Dermis blood vessel endothelial cell (primary cell): ENCODE data around the gene NEK11. TPM values are rescaled to one million over a fixed set of nuclear protein-coding genes. Genes with fewer than 3 reads are reported as not detected.

Experiments used
- DNase-seq: peaks from one replicate; pipeline ENCODE4 v3.0.0; 2010
- total RNA-seq: library from RNA; depleted of rRNA; stranded (reverse); fragments of >200 nt; gene quantifications from 2 replicates; pipeline ENCODE4 v1.2.3, GENCODE V29; 2014

NEK11 gene
- total RNA-seq, 1 donor from 2014 or later: 4.1 TPM

DNA sequence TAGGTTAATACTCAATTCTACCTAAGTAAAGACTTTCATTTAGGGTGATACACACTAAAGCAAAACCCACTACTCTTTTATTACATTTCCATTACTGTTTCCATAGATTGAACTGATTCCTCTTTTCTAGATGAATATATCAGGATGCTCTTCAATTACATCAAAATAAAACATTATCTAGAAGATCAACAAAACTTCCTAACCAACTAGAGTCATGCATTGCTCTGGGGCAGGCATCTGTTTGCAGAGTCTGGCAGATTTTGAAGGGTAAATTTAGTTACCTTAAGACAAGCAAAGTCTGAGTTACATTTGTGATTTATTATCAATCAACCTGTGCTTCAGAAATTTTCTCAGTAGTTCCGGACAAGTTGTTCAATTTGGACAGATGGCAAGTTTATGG, 117.1 kb downstream of the NEK11 start:
- no peak for DNase-seq

DNA sequence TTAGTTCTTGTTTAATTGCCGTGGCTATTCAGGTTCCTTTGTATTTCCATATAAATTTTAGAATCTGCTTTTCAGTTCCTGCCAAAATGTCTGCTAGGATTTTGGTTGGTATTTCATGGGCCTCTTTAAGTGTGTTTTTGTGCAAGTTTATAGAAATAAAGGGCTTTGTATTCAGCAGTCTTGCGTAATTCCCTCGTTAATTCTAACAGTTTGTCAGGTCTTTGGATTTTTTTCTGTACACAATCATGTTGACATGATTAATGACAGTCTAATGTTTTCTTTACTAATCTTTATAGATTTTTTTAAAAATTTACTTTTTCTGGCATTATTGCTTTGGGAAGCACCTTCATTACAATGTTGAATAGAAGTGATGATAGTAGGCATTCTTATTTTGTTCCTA, 120.9 kb downstream of the NEK11 start:
- DNase-seq: no peak

DNA sequence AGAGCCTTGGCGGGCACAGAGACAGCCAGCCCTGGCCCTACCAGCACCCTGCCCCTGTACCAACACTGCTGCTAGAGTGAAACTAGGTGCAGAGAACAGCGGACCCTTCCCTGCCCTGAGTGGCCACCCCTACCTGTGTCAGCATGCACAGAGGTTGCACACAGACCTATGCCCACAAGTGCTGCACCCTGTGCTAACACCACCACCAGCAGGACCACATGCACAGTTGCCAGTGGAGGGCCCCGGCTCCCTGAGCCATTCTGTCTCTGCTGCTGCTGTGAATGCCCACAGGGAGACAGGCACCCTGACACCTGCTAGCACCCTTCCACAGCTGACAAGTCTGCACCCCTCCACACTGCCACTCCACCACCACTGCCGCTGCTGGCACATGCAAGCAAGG, 131.8 kb downstream of the NEK11 start:
- DNase-seq: no peak

DNA sequence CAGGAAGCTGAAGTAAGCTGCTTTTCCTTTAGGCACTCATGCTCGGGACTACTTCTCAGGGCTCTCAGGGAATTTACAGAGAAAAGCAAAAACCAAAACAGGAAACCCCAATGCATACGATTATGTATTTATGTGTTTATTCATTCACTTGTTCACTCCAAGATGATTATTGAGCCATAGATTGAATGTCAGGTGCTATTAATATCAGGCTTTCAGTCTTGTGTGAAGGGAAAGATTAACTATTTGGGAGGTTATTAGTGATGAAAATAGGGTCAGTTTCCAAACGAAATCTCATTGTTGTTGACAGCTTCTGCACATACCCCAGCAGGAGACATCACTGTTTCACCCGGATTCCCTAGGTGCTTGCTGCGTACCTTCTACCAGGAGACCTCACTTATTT, 135.8 kb downstream of the NEK11 start:
- no peak for DNase-seq

DNA sequence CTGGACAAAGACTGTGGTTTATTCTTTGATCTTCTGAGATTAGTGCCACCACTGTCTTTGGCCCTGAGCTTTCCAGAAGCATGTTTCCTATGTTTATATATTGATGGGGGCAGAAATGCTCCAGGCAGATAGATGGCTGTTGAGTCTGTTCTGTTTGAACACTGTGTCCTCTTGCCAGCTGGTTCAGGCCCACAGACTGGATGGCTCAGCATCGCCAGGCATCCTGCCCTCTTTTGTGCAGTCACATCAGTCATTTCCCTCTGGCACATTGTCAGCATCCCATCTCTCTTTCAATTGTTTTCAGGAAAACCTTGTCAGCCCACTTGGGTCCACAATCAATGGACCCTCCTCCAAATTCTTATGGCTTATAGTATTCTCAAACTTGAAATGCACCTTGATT, 141.2 kb downstream of the NEK11 start:
- no peak for DNase-seq

DNA sequence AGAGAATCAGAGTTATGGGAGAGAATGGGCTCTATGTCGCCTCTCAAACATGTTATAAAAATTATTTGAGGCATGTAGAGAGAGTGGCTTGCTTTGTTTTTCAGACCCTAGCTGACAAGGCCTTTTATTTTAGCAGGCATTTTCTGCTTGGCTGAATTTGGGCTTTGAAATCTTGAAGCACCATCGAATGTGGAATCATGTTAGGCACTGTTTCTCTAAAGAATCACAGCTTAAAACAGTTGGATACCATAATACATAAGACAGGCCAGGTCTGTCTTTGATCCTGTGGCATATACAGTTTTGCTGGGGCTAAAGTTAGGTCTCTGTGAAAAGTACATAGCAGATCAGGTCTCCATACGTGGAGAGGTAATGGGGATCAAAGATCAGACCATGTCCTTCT, 142.7 kb downstream of the NEK11 start:
- no peak for DNase-seq

DNA sequence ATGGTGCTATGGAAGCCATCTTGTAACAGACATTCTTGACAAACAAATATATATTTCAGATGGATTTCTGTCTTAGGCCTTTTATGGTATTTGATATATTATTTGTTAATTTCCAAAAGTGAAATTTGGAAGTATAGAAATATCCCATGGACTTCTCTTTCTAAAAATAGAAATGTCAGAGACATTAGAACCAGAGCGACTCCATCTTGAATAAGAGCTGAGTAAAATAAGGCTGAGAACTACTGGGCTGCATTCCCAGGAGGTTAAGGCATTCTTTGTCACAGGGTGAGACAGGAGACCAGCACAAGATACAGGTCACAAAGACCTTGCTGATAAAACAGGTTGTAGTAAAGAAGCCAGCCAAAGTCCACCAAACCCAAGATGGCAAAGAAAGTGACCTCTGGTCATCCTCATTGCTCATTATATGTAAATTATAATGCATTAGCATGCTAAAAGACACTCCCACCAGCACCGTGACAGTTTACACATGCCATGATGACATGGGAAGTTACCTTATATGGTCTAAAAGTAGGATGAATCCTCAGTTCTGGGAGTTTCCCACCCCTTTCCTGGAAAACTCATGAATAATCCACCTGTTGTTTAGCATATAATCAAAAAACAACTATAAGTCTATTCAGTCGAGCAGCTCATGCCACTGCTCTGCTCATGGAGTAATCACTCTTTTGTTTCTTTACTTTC, 146.0 kb downstream of the NEK11 start:
- DNase-seq: no peak

DNA sequence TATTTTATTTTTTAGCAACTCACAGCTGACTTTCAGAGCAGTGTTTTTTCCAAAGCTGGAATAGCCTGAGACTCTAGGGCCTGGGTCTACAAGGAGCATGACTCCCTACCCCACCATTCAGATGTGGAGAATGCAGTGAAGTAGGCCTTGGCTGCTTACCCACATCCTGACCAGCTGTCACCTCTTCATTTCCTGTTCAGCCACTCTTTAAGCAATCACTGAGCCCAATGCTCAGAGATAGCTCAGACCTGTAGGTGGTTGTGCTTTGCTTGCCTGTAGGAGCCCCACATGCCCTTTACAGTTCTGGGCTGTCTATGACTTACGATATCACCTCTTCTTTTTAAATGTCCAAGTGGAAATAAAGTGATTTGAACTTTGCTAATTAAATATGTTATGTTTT, 148.1 kb downstream of the NEK11 start:
- no peak for DNase-seq

DNA sequence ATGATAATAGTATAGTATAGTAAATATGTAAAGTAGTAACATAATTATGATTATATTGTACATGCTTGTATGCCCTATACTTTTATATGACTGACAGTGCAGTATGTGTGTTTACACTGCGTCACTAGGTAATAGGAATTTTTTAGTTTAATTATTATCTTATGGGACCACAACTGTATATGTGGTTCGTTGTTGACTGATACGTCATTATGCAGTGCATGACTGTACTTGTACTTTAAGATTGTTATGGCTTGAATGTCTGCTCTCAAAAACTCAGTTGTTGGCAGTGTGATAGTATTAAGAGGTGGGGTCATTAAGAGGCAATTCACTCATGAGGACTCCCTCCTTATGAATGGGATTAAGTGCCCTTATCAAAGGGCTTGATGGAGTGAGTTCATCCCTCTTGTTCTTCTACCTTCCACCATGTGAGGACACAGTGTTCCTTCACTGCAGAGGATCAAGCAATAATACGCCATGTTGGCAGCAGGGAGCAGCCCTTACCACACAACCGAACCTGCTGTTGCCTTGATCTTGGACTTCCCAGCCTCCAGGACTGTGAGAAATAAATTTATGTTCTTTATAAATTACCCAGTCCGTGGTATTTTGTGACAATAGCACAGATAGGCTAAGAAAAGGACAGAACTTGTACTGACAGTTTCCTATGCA, 152.2 kb downstream of the NEK11 start:
- DNase-seq: no peak

DNA sequence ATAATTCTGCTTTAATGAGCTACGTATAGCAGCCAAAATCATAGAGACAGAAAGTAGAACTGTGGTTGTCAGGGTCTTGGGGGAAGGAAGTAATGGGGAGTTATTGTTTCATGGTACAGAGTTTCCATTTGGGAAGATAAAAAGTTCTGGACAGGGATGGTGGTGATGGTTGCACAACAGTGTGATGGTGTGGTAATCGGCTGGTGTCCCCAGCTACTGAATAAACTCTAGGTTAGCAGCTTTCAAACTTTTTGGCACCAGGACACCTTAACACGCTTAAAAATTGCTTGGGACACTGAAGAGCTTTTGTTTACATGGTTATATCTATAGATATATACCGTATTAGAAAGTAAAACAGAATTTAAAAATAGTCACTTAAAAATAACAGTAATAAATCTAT, 166.0 kb downstream of the NEK11 start:
- no peak for DNase-seq

DNA sequence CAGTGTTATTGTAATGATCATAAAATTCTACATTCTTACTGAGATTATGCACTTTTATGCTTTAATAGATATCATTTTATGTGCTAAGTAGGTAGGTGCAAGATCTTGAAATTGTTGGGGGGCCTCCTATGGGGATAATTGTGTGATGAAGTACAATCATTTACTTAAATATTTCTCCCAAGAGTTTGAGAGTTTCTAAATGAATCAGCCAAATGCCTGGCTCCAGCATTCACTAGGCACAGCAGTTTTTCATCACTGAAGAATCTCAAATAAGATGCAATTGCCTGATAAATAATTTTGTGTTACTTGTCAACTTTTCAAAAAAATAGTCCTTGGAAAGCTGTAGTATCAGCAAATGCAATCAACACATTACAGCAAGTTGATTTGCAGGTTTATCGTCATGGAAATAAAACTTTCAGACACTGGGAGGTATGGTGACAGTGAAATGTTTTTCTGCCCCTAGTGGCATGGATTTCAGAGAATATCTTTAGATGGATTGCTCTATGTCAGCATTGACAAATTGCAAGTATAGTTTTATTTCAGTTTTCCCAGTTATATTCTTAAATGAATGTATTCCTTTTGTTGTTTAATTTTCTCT, 167.1 kb downstream of the NEK11 start:
- no peak for DNase-seq

DNA sequence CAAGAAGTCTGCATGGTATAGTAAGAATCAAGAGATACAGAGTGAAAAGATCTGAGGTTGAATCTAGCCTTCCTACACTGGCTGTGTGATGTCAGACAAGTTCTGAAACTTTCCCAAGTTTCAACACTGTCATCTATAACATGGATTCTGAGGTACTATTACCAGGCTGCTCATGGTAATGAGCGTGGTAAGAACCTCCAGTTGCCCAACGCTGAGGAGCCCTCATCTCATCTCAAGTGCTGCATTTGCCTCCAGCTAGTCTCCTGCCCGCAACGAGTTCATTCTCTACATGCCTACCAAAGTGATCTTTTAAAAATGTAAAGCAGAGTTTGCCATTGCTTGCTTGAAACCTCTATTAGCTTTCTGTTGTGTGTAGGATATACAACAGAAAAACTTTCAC, 168.1 kb downstream of the NEK11 start:
- no peak for DNase-seq

DNA sequence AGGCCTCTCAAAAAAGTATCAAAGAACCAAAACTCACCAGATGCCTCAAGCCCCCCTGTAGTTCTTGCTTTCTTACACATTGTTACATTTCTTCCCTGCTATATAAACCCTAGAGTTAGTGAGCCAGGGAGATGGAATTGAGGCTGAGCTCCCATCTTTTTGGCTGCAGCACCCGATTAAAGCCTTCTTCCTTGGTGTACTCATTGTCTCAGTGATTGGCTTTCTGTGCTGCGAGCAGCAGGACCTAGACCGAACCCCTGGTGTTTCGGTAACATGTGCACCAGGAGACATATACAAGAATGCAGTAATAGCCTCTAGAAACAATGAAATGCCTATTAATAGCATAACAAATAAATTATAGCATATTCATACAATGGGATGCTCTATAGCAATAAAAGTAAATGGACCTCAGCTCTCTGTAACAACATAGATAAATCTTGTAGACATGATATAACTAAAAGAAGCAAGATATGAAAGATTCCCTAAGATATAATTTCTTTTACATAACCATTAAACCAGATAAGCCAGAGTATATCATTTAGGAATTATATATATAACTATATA, 174.0 kb downstream of the NEK11 start:
- no peak for DNase-seq

DNA sequence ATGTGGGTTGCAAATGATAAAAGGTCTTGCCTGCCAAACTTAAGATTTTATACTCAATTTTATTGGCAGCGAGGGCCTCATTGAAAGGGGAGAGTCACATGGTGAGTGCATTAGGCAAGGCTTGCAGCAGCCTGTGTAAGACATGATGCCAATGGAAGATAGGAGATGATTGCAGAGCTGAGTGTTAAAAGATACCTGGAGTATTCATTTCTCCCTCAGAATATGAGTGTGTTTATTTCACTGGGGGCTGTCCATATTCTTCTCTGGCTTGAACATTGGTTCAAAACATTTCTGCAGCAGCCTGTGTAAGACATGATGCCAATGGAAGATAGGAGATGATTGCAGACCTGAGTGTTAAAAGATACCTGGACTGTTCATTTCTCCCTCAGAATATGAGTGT, 189.7 kb downstream of the NEK11 start:
- DNase-seq: no peak

DNA sequence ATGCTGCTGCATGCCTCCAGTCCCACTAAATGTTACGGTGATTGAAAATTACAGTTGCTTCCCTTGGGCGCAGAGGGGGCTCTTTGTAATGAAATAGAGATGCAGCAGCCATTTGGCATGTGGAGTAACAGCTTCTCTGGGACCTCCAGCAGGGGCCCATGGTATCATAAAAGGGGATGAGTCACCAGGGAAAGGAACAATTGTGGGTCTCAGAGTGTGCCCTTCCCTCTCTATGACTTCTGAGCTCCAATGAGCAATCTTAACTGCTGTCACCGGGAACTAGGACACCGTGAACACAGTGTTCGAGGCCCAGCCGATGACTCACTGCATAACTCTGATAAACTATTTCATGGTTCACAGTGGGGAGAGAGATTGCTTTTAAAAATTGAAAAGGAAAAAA, 190.1 kb downstream of the NEK11 start:
- peak; percentile 34 for DNase-seq

DNA sequence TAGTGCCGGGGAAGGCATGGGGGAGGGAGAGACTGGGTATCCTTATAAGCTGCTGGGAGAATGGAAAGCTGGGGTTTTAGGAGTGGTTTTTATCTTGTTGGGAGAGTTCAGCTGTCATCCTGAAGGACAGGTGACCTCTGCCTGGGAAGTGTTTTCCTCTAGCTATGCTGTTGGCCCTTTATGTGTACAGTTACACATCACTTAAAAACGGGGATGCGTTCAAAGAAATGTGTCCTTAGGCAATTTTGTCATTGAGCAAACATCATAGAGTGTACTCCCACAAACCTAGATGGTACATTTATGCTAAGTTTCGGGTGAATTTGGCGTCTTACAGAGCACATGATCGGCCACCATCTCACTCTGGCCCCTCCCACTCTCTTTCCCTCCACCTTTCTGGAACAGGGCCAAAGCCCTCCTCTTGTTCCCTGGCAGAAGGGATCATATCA, 190.6 kb downstream of the NEK11 start:
- DNase-seq: no peak

DNA sequence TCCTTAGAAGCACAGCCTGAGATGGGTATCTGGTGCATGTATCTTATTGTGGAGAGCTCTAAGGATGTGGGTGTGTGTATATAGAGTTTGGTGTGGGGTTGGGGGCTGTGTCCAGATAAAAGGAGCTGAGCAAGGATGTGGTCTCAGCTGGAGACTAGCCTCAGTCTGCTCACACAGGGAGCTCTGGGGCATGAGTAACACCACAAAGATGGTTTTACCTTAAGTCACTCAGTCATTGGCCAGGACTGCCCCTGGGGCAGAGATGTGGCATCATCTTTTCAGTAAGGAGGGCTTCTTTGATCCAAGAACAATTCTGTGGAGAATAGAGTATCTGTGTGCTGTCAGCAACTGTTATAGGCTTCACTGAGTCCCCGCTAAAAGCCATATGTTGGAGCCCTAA, 191.5 kb downstream of the NEK11 start:
- no peak for DNase-seq

DNA sequence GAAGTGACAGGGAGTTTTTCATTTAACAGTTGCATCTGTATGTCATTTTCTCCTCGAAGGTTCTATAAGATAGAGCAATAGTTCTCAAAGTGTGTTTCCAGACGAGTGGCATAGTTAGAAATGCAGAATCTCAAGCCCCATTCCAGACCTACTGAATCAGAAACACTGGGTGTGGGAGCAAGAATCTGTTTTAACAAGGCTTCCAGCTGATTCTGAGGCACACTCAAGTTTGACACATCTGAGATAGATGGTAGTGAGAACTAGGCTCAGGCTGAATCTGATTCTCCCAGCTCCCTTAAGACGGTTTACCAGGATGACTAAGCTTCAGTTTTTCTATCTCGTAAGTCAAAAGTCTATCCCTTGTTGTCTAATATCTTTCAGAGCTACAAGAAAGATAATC, 195.1 kb downstream of the NEK11 start:
- no peak for DNase-seq

DNA sequence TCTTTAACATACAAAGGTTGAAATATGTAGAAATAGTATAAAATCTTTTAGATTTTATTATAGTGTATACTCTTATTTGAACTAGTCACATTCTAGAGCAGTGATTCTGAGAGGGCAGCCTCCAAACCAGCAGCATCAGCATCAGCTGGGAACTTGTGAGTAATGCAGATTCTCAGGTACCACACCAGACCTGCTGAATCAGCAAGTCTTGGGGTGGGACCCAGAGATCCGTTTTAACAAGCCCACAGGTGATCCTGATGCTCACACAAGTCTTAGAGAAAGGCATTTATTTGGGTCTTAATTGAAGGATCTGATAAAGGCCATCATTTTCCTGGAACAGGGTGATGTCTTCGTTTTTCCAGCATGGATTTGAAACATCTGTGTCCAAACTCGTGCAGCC, 195.9 kb downstream of the NEK11 start:
- DNase-seq: no peak

DNA sequence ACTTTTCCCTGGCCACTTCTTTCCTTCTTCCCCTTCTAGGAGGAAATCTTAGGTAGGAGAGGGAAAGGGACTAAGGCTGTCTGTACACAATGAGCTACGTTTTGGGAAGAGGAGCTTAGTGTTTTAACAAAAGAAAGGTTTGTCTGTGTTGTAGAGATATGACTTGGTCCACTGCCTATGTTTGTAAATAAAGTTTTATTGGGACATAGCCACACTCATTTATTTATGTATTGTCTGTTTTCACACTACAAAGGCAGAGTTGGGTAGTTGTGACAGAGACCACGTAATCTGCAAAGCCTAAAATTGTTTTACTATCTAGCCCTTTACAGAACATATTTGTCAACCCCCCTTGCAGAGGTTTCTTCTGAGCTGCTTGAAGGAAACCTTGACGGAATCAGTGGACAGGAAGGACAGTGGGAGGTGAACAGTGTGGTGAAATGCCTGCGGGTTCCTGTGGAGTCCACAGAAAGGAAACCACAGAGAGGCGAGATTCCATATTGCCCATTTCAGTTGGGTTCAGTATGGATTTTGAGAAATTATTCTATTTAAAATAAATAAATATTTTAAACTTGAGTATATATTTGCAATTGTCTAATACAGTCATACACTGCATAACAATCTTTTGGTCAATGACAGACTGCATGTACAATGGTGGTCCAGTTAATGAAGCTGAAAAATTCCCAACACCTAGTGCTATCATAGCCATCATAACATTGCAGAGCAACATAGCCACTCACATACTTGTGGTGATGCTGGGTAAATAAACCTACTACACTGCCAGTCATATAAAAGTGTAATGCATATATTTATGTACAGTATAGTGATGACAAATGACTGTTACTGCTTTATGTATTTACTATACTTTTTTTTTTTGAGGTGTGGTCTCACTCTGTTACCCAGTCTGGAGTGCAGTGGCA, 197.0 kb downstream of the NEK11 start:
- DNase-seq: no peak

DNA sequence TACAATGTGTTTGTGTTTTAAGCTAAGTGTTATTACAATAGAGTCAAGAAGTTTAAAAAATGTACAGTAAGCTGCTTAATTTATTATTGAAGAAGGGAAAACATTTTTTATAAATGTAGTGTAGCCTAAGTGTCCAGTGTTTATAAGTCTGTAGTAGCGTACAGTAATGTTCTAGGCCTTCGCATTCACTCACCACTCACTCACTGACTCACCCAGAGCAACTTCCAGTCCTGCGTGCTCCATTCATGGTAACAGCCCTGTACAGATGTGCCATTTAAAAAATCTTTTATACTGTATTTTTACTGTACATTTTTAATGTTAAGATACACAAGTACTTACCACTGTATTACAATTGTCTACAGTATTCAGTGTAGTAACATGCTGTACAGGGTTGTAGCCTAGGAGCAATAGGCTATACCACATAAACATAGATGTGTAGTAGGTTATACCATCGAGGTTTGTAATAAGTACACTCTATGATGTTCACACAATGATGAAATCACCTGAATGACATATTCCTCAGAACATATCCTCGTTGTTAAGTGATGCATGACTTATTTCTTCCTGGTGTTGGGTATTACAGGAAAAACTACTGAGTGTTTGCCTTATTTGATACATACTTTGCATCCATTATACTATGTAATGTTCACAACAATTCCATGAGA, 198.3 kb downstream of the NEK11 start:
- no peak for DNase-seq

DNA sequence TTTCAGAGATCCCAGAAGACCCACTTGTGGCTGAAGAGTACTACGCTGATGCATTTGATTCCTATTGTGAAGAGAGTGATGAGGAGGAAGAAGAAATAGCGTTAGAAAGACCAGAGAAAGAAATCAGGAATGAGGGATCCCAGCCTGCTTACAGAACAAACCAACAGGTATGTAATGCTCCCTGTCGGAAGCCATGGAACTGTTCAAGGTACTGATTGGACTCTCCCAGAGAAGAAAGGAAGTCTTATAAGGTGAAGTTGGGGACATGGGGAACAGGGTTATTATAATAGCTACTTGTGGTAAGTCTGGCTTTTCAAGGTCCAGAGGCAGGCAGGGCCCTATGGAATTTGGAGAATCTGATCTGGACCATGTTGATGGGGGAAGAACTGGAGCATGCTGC, 201.8 kb downstream of the NEK11 start:
- DNase-seq: no peak
